ENCODE results near the gene XPA. TPM values are rescaled to one million over a fixed set of nuclear protein-coding genes. Genes with fewer than 3 reads are reported as not detected.

XPA gene
- total RNA-seq, 1 donor, result 8.7 TPM

DNA sequence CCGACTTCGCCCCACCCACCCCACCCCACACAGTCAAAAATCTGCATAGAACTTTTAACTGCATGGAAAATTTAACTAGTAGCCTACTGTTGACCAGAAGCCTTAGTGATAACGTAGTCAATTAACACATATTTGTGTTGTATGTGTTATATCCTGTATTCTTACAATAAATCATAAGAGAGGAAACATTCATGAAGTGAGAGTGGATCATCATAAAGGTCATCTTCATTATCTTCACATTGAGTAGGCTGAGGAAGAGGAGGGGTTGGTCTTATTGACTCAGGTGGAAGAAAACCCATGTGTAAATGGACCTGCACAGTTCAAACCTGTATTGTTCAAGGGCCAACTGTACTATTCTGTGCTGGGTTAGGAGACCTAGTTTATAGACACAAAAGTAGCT, 31.4 kb downstream of the XPA start:
- H3K4me1 ChIP-seq (ENCODE audit: insufficient read depth, low read length), result no peaks in the 10 kb centered on the region
- TF ChIP-seq, protein P1, sequence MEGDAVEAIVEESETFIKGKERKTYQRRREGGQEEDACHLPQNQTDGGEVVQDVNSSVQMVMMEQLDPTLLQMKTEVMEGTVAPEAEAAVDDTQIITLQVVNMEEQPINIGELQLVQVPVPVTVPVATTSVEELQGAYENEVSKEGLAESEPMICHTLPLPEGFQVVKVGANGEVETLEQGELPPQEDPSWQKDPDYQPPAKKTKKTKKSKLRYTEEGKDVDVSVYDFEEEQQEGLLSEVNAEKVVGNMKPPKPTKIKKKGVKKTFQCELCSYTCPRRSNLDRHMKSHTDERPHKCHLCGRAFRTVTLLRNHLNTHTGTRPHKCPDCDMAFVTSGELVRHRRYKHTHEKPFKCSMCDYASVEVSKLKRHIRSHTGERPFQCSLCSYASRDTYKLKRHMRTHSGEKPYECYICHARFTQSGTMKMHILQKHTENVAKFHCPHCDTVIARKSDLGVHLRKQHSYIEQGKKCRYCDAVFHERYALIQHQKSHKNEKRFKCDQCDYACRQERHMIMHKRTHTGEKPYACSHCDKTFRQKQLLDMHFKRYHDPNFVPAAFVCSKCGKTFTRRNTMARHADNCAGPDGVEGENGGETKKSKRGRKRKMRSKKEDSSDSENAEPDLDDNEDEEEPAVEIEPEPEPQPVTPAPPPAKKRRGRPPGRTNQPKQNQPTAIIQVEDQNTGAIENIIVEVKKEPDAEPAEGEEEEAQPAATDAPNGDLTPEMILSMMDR (IDR thresholded peaks at IDR 0.05; ENCODE audit: extremely low read depth, low read depth, low read length), result no peak
- H3K36me3 ChIP-seq (ENCODE audit: insufficient read depth, low read length), result peaks cover 87% of the 10 kb centered on the region
- H3K4me2 ChIP-seq (ENCODE audit: insufficient read depth, low read length), result no peak overlapping the region
- no peaks in the 10 kb centered on the region for H3K79me2 ChIP-seq (ENCODE audit: insufficient read depth, low read length)
- H2AFZ ChIP-seq (ENCODE audit: low read length), result no peak overlapping the region
- DNase-seq (ENCODE audit: insufficient read length, low spot score, missing footprints), result no peak
- no peak overlapping the region for H3K27ac ChIP-seq (ENCODE audit: low read depth, low read length)
- H4K20me1 ChIP-seq (ENCODE audit: insufficient read depth, low read length), result no peaks in the 10 kb centered on the region
- no peaks in the 10 kb centered on the region for H3K9me3 ChIP-seq (ENCODE audit: low read depth, low read length)
- H3K4me3 ChIP-seq (ENCODE audit: insufficient read depth, low read length), result no peak overlapping the region
- no peaks in the 10 kb centered on the region for H3K27me3 ChIP-seq (ENCODE audit: insufficient read depth, low read length)

DNA sequence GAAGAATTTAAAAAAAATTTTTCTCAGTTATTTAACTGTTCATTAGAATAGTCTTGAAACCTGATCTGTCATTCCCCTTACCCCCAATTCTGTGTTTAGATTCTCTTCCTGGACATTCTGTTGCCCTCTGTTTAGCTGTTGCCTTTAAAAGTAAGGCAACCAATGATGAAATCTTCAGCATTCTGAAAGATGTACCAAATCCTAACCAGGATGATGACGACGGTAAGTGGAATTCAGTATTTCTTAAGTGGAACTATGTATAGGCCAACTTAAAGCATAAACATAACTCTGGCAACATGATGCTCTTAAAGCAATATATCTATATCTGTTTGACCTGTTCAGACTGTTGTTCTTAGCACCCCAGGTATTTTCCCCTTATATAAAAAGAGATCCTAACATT, 36.3 kb downstream of the XPA start:
- Histone ChIP-seq H2AFZ (ENCODE audit: low read length) (no peak overlapping the region), H4K20me1 (ENCODE audit: insufficient read depth, low read length) (no peaks in the 10 kb centered on the region), H3K4me1 (ENCODE audit: insufficient read depth, low read length) (no peaks in the 10 kb centered on the region), H3K36me3 (ENCODE audit: insufficient read depth, low read length) (peaks cover 86% of the 10 kb centered on the region), H3K4me2 (ENCODE audit: insufficient read depth, low read length) (no peak overlapping the region), H3K79me2 (ENCODE audit: insufficient read depth, low read length) (no peaks in the 10 kb centered on the region), H3K27me3 (ENCODE audit: insufficient read depth, low read length) (no peaks in the 10 kb centered on the region), H3K9me3 (ENCODE audit: low read depth, low read length) (no peaks in the 10 kb centered on the region), H3K27ac (ENCODE audit: low read depth, low read length) (no peak overlapping the region), H3K4me3 (ENCODE audit: insufficient read depth, low read length) (no peak overlapping the region)
- DNase-seq (ENCODE audit: insufficient read length, low spot score, missing footprints), result no peak
- TF ChIP-seq, protein P1 (IDR thresholded peaks at IDR 0.05; ENCODE audit: extremely low read depth, low read depth, low read length), result no peak

DNA sequence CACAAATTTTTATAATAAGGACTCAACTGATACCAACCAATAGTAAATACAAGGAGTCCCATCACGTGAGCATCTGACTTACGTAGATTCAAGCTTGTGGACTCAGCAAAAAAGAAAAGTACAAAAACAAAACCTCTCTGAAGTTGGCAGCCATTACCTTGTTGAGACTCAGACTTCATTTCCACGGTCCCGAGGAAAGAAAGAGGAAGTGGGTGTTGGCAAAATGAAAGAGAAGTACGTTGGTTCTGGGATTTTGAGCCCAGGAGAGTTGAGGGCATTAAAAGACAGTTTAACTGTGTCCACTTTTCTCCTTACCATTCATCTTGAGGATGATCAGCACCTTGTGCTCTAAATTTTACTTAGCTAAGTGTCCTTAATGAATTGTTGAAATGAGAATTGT, 36.8 kb downstream of the XPA start:
- no peaks in the 10 kb centered on the region for H3K9me3 ChIP-seq (ENCODE audit: low read depth, low read length)
- no peaks in the 10 kb centered on the region for H3K27me3 ChIP-seq (ENCODE audit: insufficient read depth, low read length)
- no peak overlapping the region for H3K4me3 ChIP-seq (ENCODE audit: insufficient read depth, low read length)
- H4K20me1 ChIP-seq (ENCODE audit: insufficient read depth, low read length), result no peaks in the 10 kb centered on the region
- no peaks in the 10 kb centered on the region for H3K4me1 ChIP-seq (ENCODE audit: insufficient read depth, low read length)
- H2AFZ ChIP-seq (ENCODE audit: low read length), result no peak overlapping the region
- TF ChIP-seq, protein P1 (IDR thresholded peaks at IDR 0.05; ENCODE audit: extremely low read depth, low read depth, low read length), result no peak
- H3K36me3 ChIP-seq (ENCODE audit: insufficient read depth, low read length), result peaks cover 88% of the 10 kb centered on the region
- no peak for DNase-seq (ENCODE audit: insufficient read length, low spot score, missing footprints)
- H3K79me2 ChIP-seq (ENCODE audit: insufficient read depth, low read length), result no peaks in the 10 kb centered on the region
- no peak overlapping the region for H3K27ac ChIP-seq (ENCODE audit: low read depth, low read length)
- H3K4me2 ChIP-seq (ENCODE audit: insufficient read depth, low read length), result no peak overlapping the region

DNA sequence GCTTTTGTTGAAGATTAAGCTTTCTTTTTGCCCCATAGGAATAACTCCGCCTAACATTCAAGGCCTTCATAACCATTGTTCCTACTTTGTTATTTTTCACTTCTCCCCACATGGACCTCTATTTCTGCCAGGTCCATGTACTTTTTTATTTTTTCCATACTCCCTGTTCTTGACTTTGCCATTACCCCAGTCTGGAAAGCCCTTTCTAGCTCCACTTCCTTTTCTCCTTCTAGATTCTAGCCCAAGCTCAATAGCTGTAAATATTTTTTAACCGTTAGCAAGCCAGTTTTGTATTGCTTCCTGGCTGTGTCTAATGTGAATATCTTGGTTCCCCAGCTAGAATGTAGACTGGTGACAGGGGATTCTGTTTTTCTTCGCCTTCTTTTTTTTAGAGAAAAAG, 37.4 kb downstream of the XPA start:
- H3K27ac ChIP-seq (ENCODE audit: low read depth, low read length), result no peak overlapping the region
- H3K4me1 ChIP-seq (ENCODE audit: insufficient read depth, low read length), result no peaks in the 10 kb centered on the region
- no peaks in the 10 kb centered on the region for H3K27me3 ChIP-seq (ENCODE audit: insufficient read depth, low read length)
- no peaks in the 10 kb centered on the region for H4K20me1 ChIP-seq (ENCODE audit: insufficient read depth, low read length)
- DNase-seq (ENCODE audit: insufficient read length, low spot score, missing footprints), result no peak
- no peaks in the 10 kb centered on the region for H3K79me2 ChIP-seq (ENCODE audit: insufficient read depth, low read length)
- no peak overlapping the region for H3K4me2 ChIP-seq (ENCODE audit: insufficient read depth, low read length)
- no peaks in the 10 kb centered on the region for H3K9me3 ChIP-seq (ENCODE audit: low read depth, low read length)
- TF ChIP-seq, protein P1 (IDR thresholded peaks at IDR 0.05; ENCODE audit: extremely low read depth, low read depth, low read length), result no peak
- no peak overlapping the region for H2AFZ ChIP-seq (ENCODE audit: low read length)
- peaks cover 86% of the 10 kb centered on the region for H3K36me3 ChIP-seq (ENCODE audit: insufficient read depth, low read length)
- H3K4me3 ChIP-seq (ENCODE audit: insufficient read depth, low read length), result no peak overlapping the region

Data from osteoblast (primary cell).